GM12892 (cell line): ENCODE data around the gene MRC1.

ENCODE experiments used
- POLR2A ChIP-seq: IDR thresholded peaks from 2 replicates; pipeline ENCODE4 v1.6.1; 2011; ENCODE audit warnings: low read depth, low read length, control low read depth
- POLR2AphosphoS5 ChIP-seq: IDR thresholded peaks from 2 replicates; pipeline ENCODE4 v1.6.1; 2011; ENCODE audit warnings: low read depth, low read length, control low read depth

DNA sequence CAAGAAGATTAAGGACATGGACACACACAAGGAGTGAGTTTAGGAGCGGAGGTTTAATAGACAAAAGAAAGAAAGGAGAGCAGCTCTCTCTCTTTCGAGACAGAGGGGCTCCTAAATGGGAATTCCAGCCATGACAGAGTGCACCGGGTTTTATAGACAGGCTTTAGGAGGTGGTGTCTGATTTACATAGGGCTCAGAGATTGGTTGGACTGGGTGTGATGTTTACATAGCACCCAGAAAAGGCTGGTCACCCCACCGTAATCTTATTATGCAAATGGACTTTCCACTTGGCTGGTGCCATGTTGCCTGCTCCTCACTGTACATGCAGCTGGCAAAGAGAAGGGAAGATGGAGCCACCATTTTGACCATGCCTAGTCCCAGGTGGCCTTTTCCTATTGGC is 28.4 kb upstream of the MRC1 start:
- no peak for TF ChIP-seq POLR2A
- no peak for TF ChIP-seq POLR2AphosphoS5
